HCT116 (cell line): ENCODE measurements around the gene C1QA. TPM values are rescaled to one million over a fixed set of nuclear protein-coding genes. Genes with fewer than 3 reads are reported as not detected.

ENCODE experiments used
- ATAC-seq: fragments of 200-7000 bp; cut with Tn5 transposase; 2 replicates; pipeline ENCODE4 v1.9.1; 2020; ENCODE audit warnings: mild to moderate bottlenecking, moderate library complexity
- BruUV-seq: library from RNA; stranded (reverse); fragments of 400-500 nt; replicated peaks from 2 replicates; lab custom pipeline; 2021; lab: Mats Ljungman, UMichigan
- CTCF ChIA-PET: fragments of 300-600 bp; sonication (Branson Sonifier 250); formaldehyde crosslinking; loops from one replicate; lab custom pipeline; 2021; ENCODE audit warnings: antibody characterized with exemption; lab: Charles Lee
- POLR2A ChIA-PET: fragments of 300-600, 350-600 bp; sonication (Branson Sonifier 250); formaldehyde crosslinking; loops from one replicate; lab custom pipeline; 2021; ENCODE audit warnings: antibody characterized with exemption; lab: Charles Lee
- RAD21 ChIA-PET, 2 experiments: fragments of 300-600 bp; sonication (Branson Sonifier 250); formaldehyde crosslinking; loops; one replicate each; lab custom pipeline; 2023; ENCODE audit warnings: low total read pairs in 2 of 2; ENCODE audit not compliant: uncharacterized antibody in 2 of 2, unreplicated experiment in 2 of 2, low non-redundant PET in 1 of 2; lab: Charles Lee
- DNase-seq: peaks from one replicate; pipeline ENCODE4 v3.0.0-alpha.2; 2010; ENCODE audit warnings: low read depth, low spot score
- H2AFZ ChIP-seq: fragments of 200-600 bp; shearing (Covaris generic), sonication (generic); 2 replicates; pipeline ENCODE4 v1.6.1; 2017; ENCODE audit warnings: low read depth, mixed run types, mixed read lengths, antibody characterized with exemption, low read length; ENCODE audit not compliant: poor library complexity, severe bottlenecking
- H3K27ac ChIP-seq: 2 replicates; pipeline ENCODE4 v1.5.1; 2012; ENCODE audit warnings: low read depth, low read length
- H3K27me3 ChIP-seq: fragments of 200-600 bp; sonication (generic); 2 replicates; pipeline ENCODE4 v1.6.1; 2016; ENCODE audit warnings: mixed run types, low read length, mixed read lengths; ENCODE audit not compliant: insufficient read depth
- H3K36me3 ChIP-seq, 2 experiments: fragments of 200-500 bp in 1 of 2; fragments of 200-600 bp in 1 of 2; sonication (Bioruptor generic) in 1 of 2; sonication (generic) in 1 of 2; 2 replicates each; pipeline versions ENCODE4 v1.5.1 to v1.6.1; 2014 to 2016; ENCODE audit warnings: low read length in 2 of 2, inconsistent platforms in 1 of 2, mixed read lengths in 1 of 2, mixed run types in 1 of 2; ENCODE audit not compliant: insufficient read depth in 2 of 2, control insufficient read depth in 1 of 2
- H3K4me1 ChIP-seq, 2 experiments: fragments of 200-600 bp in 1 of 2; sonication (generic) in 1 of 2; 2 replicates each; pipeline versions ENCODE4 v1.5.1 to v1.6.1; 2012 to 2017; ENCODE audit warnings: low read length in 2 of 2, inconsistent platforms in 1 of 2, mild to moderate bottlenecking in 1 of 2, mixed read lengths in 1 of 2, mixed run types in 1 of 2, moderate library complexity in 1 of 2; ENCODE audit not compliant: insufficient read depth in 2 of 2, control insufficient read depth in 1 of 2
- H3K4me2 ChIP-seq: fragments of 200-600 bp; sonication (generic); 2 replicates; pipeline ENCODE4 v1.6.1; 2017; ENCODE audit warnings: mixed run types, low read length, mixed read lengths
- H3K4me3 ChIP-seq, 2 experiments: fragments of 200-600 bp in 1 of 2; sonication (generic) in 1 of 2; replicated peaks in 1 of 2; 2 replicates each; pipeline ENCODE4 v1.5.1; 2011 to 2016; ENCODE audit warnings: low read length in 2 of 2, control low read depth in 1 of 2, low read depth in 1 of 2, mild to moderate bottlenecking in 1 of 2, mixed read lengths in 1 of 2, mixed run types in 1 of 2
- H3K79me2 ChIP-seq: fragments of 200-600 bp; sonication (generic); 2 replicates; pipeline ENCODE4 v1.6.1; 2017; ENCODE audit warnings: mild to moderate bottlenecking, mixed run types, low read length, moderate library complexity, mixed read lengths; ENCODE audit not compliant: insufficient read depth
- H3K9ac ChIP-seq: fragments of 200-600 bp; sonication (generic); 2 replicates; pipeline ENCODE4 v1.6.1; 2016; ENCODE audit warnings: low read length, mixed read lengths
- H3K9me2 ChIP-seq: fragments of 200-600 bp; sonication (generic), shearing (Covaris generic); 2 replicates; pipeline ENCODE4 v1.6.1; 2017; ENCODE audit warnings: mixed run types, mild to moderate bottlenecking, moderate library complexity; ENCODE audit not compliant: insufficient read depth
- H3K9me3 ChIP-seq, 2 experiments: fragments of 200-500 bp in 1 of 2; fragments of 200-600 bp in 1 of 2; sonication (Bioruptor generic) in 1 of 2; sonication (generic) in 1 of 2; 2 replicates each; pipeline ENCODE4 v1.6.1; 2014 to 2017; ENCODE audit warnings: low read length in 2 of 2, mixed read lengths in 2 of 2, inconsistent platforms in 1 of 2, low read depth in 1 of 2, mild to moderate bottlenecking in 1 of 2, mixed run types in 1 of 2, moderate library complexity in 1 of 2; ENCODE audit not compliant: control insufficient read depth in 1 of 2, insufficient read depth in 1 of 2
- H4K20me1 ChIP-seq: fragments of 200-600 bp; sonication (generic), shearing (Covaris generic); 2 replicates; pipeline ENCODE4 v1.6.1; 2017; ENCODE audit warnings: mixed run types, mild to moderate bottlenecking, moderate library complexity; ENCODE audit not compliant: insufficient read depth
- ATF3 ChIP-seq: IDR thresholded peaks from 2 replicates; pipeline ENCODE4 v1.6.1; 2012
- CEBPB ChIP-seq: IDR thresholded peaks from 2 replicates; pipeline ENCODE4 v1.6.1; 2012; ENCODE audit warnings: low read depth
- CTCF ChIP-seq, 3 experiments: fragments of 200-600 bp in 1 of 3; sonication (generic) in 1 of 3; IDR thresholded peaks in 2 of 3; conservative IDR thresholded peaks in 1 of 3; 2 replicates each; pipeline ENCODE4 v1.5.1; 2012 to 2017; ENCODE audit warnings: low read depth in 2 of 3, low read length in 2 of 3, antibody characterized with exemption in 1 of 3, borderline replicate concordance in 1 of 3, control low read depth in 1 of 3, mild to moderate bottlenecking in 1 of 3, mixed read lengths in 1 of 3, mixed run types in 1 of 3, moderate library complexity in 1 of 3; ENCODE audit not compliant: insufficient read depth in 1 of 3
- EGR1 ChIP-seq: IDR thresholded peaks from 2 replicates; pipeline ENCODE4 v1.6.1; 2012; ENCODE audit warnings: low read depth
- ELF1 ChIP-seq: IDR thresholded peaks from 2 replicates; pipeline ENCODE4 v1.6.1; 2012; ENCODE audit warnings: low read depth, borderline replicate concordance
- EZH2 ChIP-seq: fragments of 200-600 bp; sonication (generic); IDR thresholded peaks from 2 replicates; pipeline ENCODE4 v1.6.1; 2017; ENCODE audit warnings: antibody characterized with exemption, mixed run types
- JUND ChIP-seq: IDR thresholded peaks from 2 replicates; pipeline ENCODE4 v1.6.1; 2012
- MAX ChIP-seq: IDR thresholded peaks from 2 replicates; pipeline ENCODE4 v1.6.1; 2012
- POLR2A ChIP-seq: IDR thresholded peaks from 2 replicates; pipeline ENCODE4 v1.7.0; 2011; ENCODE audit warnings: borderline replicate concordance; ENCODE audit not compliant: insufficient read depth, insufficient read length; ENCODE audit errors: extremely low read depth
- RAD21 ChIP-seq: IDR thresholded peaks from 2 replicates; pipeline ENCODE4 v1.6.1; 2012; ENCODE audit warnings: low read depth, mild to moderate bottlenecking
- SIN3A ChIP-seq: IDR thresholded peaks from 2 replicates; pipeline ENCODE4 v1.6.1; 2012; ENCODE audit warnings: low read depth
- SRF ChIP-seq: IDR thresholded peaks from 2 replicates; pipeline ENCODE4 v1.6.1; 2012; ENCODE audit warnings: low read depth
- YY1 ChIP-seq: IDR thresholded peaks from 2 replicates; pipeline ENCODE4 v1.6.1; 2011; ENCODE audit warnings: low read length, low read depth, moderate library complexity, mild to moderate bottlenecking; ENCODE audit not compliant: insufficient replicate concordance; ENCODE audit errors: extremely low read depth
- ZBTB33 ChIP-seq: IDR thresholded peaks from 2 replicates; pipeline ENCODE4 v1.6.1; 2011; ENCODE audit warnings: mild to moderate bottlenecking, low read length, moderate library complexity; ENCODE audit not compliant: insufficient replicate concordance; ENCODE audit errors: extremely low read depth
- ZFX ChIP-seq: fragments of 450-650 bp; IDR thresholded peaks from 2 replicates; pipeline ENCODE4 v1.6.1; 2017
- ZNF274 ChIP-seq: fragments of 200-500 bp; sonication (Bioruptor generic); IDR thresholded peaks from 2 replicates; pipeline ENCODE4 v1.6.1; 2014; ENCODE audit warnings: mild to moderate bottlenecking, low read depth, low read length, inconsistent platforms
- intact Hi-C: fragments of 100-400 bp; cut with micrococcal nuclease; formaldehyde crosslinking; loops from 2 replicates; pipeline ENCODE4 v1.10.0; 2022
- total RNA-seq: library from RNA; stranded (reverse); gene quantifications from one replicate; pipeline ENCODE4 v1.2.1, GENCODE V29; 2021; ENCODE audit not compliant: unreplicated experiment

C1QA gene
- total RNA-seq, 1 experiment from 2014 or later = 0.91 TPM

GRCh38 chr1:22650089-22650693, 13.8 kb downstream of the C1QA start:
- no peak for TF ChIP-seq MAX
- TF ChIP-seq ZNF274 = no peak
- no peak for TF ChIP-seq EGR1
- no peak for TF ChIP-seq POLR2A
- no peak for TF ChIP-seq SRF
- TF ChIP-seq ZBTB33 = no peak
- no peak for TF ChIP-seq CEBPB
- no peak for TF ChIP-seq CTCF (IDR thresholded peaks at IDR 0.05 in 2 of 3, conservative IDR thresholded peaks at IDR 0.05 in 1 of 3; ENCODE audit: borderline replicate concordance in 1 of 3, insufficient read depth in 1 of 3, low read depth in 2 of 3, low read length in 2 of 3)
- TF ChIP-seq ELF1 = no peak
- no peak for TF ChIP-seq SIN3A
- TF ChIP-seq ZFX = no peak
- TF ChIP-seq EZH2 = no peak
- TF ChIP-seq ATF3 = no peak
- no peak for TF ChIP-seq YY1
- TF ChIP-seq RAD21 = no peak
- TF ChIP-seq JUND = no peak
- no peaks in the 10 kb centered on the region for H4K20me1 ChIP-seq
- H3K36me3 ChIP-seq = no peaks in the 10 kb centered on the region
- H3K9ac ChIP-seq = no peak overlapping the region
- no TSS peak for BruUV-seq
- H3K9me3 ChIP-seq = no peaks in the 10 kb centered on the region
- intact Hi-C loops = no loop called here
- H3K9me2 ChIP-seq = no peaks in the 10 kb centered on the region
- no peak overlapping the region for H3K4me3 ChIP-seq
- H3K4me1 ChIP-seq = no peaks in the 10 kb centered on the region
- no peak for DNase-seq
- ATAC-seq = no peak
- no peaks in the 10 kb centered on the region for H3K79me2 ChIP-seq
- ChIA-PET CTCF (no interaction called here), RAD21 (no interaction called here), POLR2A (no interaction called here)
- H3K4me2 ChIP-seq = no peak overlapping the region
- no peak overlapping the region for H3K27ac ChIP-seq
- H2AFZ ChIP-seq = no peak overlapping the region
- H3K27me3 ChIP-seq = peaks cover 5% of the 10 kb centered on the region; the same call in 1 of the 2 replicates
